ENCODE results near the gene MACROD2. TPM values are rescaled to one million over a fixed set of nuclear protein-coding genes. Genes with fewer than 3 reads are reported as not detected.

MACROD2 gene
- total and polyA plus RNA-seq, 8 donors = 0.78 to 31.3 (median 10.9) TPM; not detected in 1

DNA sequence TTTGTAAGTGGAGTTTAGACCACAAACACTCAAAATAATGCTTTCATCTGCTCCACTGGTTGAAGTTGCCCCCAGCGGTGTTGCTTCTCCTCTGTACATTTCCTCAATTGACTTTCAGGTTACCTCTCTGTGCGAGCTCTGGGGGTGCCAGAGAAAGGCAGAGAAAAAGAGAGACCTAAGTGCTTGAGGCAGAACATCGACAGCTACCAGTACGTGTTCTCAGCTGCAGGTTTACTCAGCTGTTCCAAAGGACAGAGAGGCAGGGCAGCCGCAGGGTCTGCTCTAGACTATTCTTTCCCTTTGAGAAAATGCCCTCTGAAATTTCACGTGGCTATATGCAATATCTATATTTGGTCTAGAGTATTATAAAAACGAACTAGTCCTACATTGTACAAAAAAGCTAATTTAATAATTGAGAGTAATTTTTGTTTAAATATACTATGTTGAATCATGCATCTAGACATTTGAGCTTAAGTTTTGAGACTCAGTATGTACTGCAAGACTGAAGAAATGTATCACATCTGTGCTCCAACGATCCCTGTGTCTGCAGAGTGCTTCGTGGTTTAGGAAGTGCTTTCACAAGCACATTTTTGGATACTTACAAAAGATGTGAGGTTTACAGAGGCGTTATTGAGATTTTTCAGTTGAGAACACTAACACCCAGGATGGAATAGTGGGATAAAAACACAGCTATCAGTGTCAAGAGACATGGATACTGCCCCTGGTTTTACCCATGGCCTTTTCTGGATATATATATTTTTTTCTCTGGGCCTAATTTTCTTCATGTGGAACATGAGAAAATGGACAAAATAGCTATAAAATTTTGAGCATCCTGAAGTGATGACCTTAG lies 795.7 kb downstream of the MACROD2 start:
- H3K36me3 ChIP-seq = no peaks in the 10 kb centered on the region
- TF ChIP-seq POLR2A (IDR thresholded peaks at IDR 0.05) (no peak), EP300 (IDR thresholded peaks at IDR 0.05) (no peak), POLR2AphosphoS5 (IDR thresholded peaks at IDR 0.05) (no peak)
- TF ChIP-seq, protein P1, sequence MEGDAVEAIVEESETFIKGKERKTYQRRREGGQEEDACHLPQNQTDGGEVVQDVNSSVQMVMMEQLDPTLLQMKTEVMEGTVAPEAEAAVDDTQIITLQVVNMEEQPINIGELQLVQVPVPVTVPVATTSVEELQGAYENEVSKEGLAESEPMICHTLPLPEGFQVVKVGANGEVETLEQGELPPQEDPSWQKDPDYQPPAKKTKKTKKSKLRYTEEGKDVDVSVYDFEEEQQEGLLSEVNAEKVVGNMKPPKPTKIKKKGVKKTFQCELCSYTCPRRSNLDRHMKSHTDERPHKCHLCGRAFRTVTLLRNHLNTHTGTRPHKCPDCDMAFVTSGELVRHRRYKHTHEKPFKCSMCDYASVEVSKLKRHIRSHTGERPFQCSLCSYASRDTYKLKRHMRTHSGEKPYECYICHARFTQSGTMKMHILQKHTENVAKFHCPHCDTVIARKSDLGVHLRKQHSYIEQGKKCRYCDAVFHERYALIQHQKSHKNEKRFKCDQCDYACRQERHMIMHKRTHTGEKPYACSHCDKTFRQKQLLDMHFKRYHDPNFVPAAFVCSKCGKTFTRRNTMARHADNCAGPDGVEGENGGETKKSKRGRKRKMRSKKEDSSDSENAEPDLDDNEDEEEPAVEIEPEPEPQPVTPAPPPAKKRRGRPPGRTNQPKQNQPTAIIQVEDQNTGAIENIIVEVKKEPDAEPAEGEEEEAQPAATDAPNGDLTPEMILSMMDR (IDR thresholded peaks at IDR 0.05) = no peak
- WGBS, 5 donors = 67 to 73% (median 72%) methylated on average over 10 of the region's 10 CpGs

DNA sequence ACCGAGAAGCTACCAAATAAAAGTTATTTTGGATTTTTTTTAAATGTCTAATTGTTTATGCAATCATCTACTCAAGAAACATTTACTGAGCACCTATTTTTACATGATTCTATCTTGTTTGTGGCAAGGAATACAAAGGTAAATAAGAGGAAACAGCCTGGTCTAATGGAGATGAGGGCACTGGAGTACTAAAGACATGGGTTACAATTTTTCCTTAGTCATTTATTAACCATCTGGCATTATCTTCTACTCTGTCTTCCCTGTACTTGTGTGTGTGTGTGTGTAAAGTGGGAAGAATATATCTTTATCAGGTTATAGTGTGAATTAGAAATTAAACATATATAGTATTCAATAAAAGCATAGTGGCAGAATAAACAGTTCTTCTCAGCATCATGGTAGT lies 797.6 kb downstream of the MACROD2 start:
- Histone ChIP-seq H3K4me3 (no peak overlapping the region), H3K4me1 (no peaks in the 10 kb centered on the region), H3K27ac (no peak overlapping the region), H3K9me3 (no peaks in the 10 kb centered on the region), H3K36me3 (no peaks in the 10 kb centered on the region), H3K27me3 (no peaks in the 10 kb centered on the region)
- no peak for TF ChIP-seq POLR2A (IDR thresholded peaks at IDR 0.05)
- no peak for TF ChIP-seq POLR2AphosphoS5 (IDR thresholded peaks at IDR 0.05)
- TF ChIP-seq EP300 (IDR thresholded peaks at IDR 0.05) = no peak
- TF ChIP-seq, protein P1 (IDR thresholded peaks at IDR 0.05) = no peak
- intact Hi-C loops (cut with DNase I; ENCODE audit: low total_unique reads) = no loop called here
- WGBS, 5 donors = 90 to 96% (median 93%) methylated on average over 1 of the region's 1 CpG
- no peak for DNase-seq

More for the DNA sequence above, 795.7 kb downstream of the MACROD2 start:
- H3K9me3 ChIP-seq = no peaks in the 10 kb centered on the region
- no peaks in the 10 kb centered on the region for H3K4me1 ChIP-seq
- H3K4me3 ChIP-seq = no peak overlapping the region
- no peak overlapping the region for H3K27ac ChIP-seq
- peak in 1 of 2 donors; percentile 11 for DNase-seq
- H3K27me3 ChIP-seq = no peaks in the 10 kb centered on the region
- intact Hi-C loops (cut with DNase I; ENCODE audit: low total_unique reads) = no loop called here

DNA sequence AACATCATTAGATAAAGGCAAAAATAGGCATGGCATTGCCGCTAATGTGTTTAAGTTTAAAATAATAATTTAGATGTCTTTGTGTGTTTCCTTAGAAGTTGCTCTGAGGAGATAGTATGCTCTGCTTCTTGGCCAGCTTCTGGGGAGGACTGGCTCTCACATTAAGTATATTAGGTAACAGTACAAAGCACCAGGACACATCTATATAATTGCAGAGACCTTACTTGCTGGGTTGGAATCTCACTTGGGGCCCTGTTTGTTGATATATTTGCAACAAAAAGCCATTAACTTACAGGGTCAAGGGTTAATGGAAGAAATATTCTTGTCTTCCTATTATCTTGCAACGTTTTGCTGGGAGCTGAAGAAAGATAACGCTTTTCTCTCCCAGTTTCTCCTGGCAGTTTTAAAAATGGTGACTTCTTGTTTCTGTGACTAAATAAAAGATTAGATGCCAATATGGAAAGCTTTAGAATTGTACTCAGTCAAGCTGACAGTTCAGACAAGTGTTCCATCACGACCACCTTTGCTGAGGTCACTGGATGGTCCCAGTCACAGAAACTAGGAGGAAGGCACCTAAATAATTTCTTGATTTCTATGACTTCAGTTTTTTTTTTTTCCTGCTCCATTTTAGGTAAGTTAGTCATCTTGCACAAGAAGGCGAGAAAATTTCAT lies 804.4 kb downstream of the MACROD2 start:
- DNase-seq = no peak
- TF ChIP-seq EP300 (IDR thresholded peaks at IDR 0.05) = no peak
- no peak for TF ChIP-seq POLR2A (IDR thresholded peaks at IDR 0.05)
- TF ChIP-seq, protein P1 (IDR thresholded peaks at IDR 0.05) = no peak
- no peak for TF ChIP-seq POLR2AphosphoS5 (IDR thresholded peaks at IDR 0.05)
- intact Hi-C loops (cut with DNase I; ENCODE audit: low total_unique reads) = no loop called here
- Histone ChIP-seq H3K4me3 (no peak overlapping the region), H3K27me3 (no peaks in the 10 kb centered on the region), H3K27ac (no peak overlapping the region), H3K9me3 (no peaks in the 10 kb centered on the region), H3K36me3 (no peaks in the 10 kb centered on the region), H3K4me1 (no peaks in the 10 kb centered on the region)
- WGBS, 5 donors = 66 to 77% (median 69%) methylated on average over 5 of the region's 5 CpGs

DNA sequence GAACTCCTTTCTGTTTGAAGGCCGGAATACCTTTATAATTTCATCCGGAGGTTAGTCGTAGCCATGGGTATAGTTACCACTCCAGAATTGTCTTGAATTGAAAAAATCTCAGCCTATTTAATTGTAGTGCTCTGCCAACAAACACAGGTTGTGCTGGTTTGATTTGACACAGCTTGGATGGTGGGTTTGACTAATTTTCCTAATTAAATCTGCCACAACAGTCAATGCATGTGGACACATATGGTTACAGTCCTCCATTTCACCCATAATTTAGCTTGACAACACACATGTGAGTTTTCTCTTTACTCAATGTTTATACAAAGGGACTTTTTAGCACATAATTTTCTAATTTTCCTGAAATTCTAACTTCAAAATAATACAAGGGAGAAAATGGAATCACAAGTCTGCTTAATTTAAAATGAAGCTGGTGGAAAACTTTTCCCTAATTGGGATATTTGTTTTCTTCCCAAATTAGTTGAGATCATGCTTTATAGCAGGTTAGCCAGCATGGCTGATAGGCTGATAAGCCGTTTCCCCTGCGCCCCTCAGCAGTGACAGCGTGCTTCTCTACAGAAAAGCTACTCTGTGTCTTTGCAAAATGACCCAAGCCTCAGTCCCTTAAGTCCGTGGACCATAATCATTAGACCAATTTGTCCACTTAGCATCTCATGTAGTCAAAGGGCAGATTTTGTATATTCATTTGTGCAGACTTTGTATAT lies 805.5 kb downstream of the MACROD2 start:
- intact Hi-C loops (cut with DNase I; ENCODE audit: low total_unique reads) = no loop called here
- 74 to 88% (median 78%) methylated on average over 7 of the region's 7 CpGs for WGBS, 5 donors
- TF ChIP-seq POLR2AphosphoS5 (IDR thresholded peaks at IDR 0.05) (no peak), POLR2A (IDR thresholded peaks at IDR 0.05) (no peak), EP300 (IDR thresholded peaks at IDR 0.05) (no peak)
- TF ChIP-seq, protein P1 (IDR thresholded peaks at IDR 0.05) = no peak
- Histone ChIP-seq H3K9me3 (no peaks in the 10 kb centered on the region), H3K27me3 (no peaks in the 10 kb centered on the region), H3K4me3 (no peak overlapping the region), H3K27ac (no peak overlapping the region), H3K4me1 (no peaks in the 10 kb centered on the region), H3K36me3 (no peaks in the 10 kb centered on the region)
- no peak for DNase-seq
